Osteocyte (in vitro differentiated cells): Measurements from ENCODE around the gene RHEX. TPM values are rescaled to one million over a fixed set of nuclear protein-coding genes. Genes with fewer than 3 reads are reported as not detected.

Source experiments
- DNase-seq: peaks from one replicate; pipeline ENCODE4 v3.0.0; 2021; ENCODE audit warnings: mixed read lengths; ENCODE audit not compliant: unreplicated experiment; ENCODE audit errors: extremely low spot score
- H3K27ac Mint-ChIP-seq: one replicate; pipeline ENCODE4 v1.8.0; 2021; ENCODE audit warnings: mild to moderate bottlenecking, mixed read lengths; ENCODE audit not compliant: unreplicated experiment
- H3K27me3 Mint-ChIP-seq: one replicate; pipeline ENCODE4 v1.8.0; 2021; ENCODE audit warnings: mixed read lengths; ENCODE audit not compliant: unreplicated experiment
- H3K36me3 Mint-ChIP-seq: one replicate; pipeline ENCODE4 v1.8.0; 2021; ENCODE audit warnings: mixed read lengths; ENCODE audit not compliant: unreplicated experiment
- H3K4me1 Mint-ChIP-seq: one replicate; pipeline ENCODE4 v1.8.0; 2021; ENCODE audit warnings: mixed read lengths; ENCODE audit not compliant: unreplicated experiment
- H3K4me3 Mint-ChIP-seq: one replicate; pipeline ENCODE4 v1.8.0; 2021; ENCODE audit warnings: mild to moderate bottlenecking, moderate library complexity, mixed read lengths; ENCODE audit not compliant: unreplicated experiment
- H3K9me3 Mint-ChIP-seq: one replicate; pipeline ENCODE4 v1.8.0; 2021; ENCODE audit warnings: mixed read lengths; ENCODE audit not compliant: unreplicated experiment
- total RNA-seq: library from RNA; stranded (reverse); gene quantifications from 2 replicates; pipeline ENCODE4 v1.2.1, GENCODE V29; 2021
- TF ChIP-seq, protein P1 (sequence below): fragments of 200-600 bp; sonication (generic); IDR thresholded peaks from 2 replicates; pipeline ENCODE4 v1.5.0; 2021; ENCODE audit warnings: antibody characterized with exemption, mild to moderate bottlenecking, moderate library complexity

The RHEX gene
- total RNA-seq, 1 donor from 2014 or later, result not detected

DNA sequence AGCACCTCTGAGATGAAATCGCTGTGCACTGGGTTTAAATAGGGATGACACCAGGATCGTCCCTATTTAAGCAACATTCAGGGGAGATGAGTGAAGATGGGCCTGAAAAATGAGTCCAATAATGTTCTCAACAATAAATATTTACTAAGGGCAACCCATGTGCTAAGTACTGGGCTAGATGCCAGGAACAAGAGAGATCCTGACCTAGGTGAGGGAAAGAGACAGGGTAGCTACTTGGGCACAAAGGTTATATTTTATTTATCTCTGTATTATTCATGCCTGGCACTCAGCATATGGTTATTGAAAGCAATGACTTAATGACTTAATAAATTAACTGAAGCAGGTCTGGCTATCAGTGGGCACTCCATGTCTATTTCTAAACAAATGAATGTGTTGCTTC is 91.6 kb downstream of the RHEX start:
- TF ChIP-seq, protein P1, sequence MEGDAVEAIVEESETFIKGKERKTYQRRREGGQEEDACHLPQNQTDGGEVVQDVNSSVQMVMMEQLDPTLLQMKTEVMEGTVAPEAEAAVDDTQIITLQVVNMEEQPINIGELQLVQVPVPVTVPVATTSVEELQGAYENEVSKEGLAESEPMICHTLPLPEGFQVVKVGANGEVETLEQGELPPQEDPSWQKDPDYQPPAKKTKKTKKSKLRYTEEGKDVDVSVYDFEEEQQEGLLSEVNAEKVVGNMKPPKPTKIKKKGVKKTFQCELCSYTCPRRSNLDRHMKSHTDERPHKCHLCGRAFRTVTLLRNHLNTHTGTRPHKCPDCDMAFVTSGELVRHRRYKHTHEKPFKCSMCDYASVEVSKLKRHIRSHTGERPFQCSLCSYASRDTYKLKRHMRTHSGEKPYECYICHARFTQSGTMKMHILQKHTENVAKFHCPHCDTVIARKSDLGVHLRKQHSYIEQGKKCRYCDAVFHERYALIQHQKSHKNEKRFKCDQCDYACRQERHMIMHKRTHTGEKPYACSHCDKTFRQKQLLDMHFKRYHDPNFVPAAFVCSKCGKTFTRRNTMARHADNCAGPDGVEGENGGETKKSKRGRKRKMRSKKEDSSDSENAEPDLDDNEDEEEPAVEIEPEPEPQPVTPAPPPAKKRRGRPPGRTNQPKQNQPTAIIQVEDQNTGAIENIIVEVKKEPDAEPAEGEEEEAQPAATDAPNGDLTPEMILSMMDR, result no peak
- H3K27me3 Mint-ChIP-seq, result peaks cover 69% of the 10 kb centered on the region
- no peaks in the 10 kb centered on the region for H3K36me3 Mint-ChIP-seq
- no peaks in the 10 kb centered on the region for H3K9me3 Mint-ChIP-seq
- no peaks in the 10 kb centered on the region for H3K4me1 Mint-ChIP-seq
- no peak for DNase-seq
- no peak overlapping the region for H3K27ac Mint-ChIP-seq
- no peak overlapping the region for H3K4me3 Mint-ChIP-seq

DNA sequence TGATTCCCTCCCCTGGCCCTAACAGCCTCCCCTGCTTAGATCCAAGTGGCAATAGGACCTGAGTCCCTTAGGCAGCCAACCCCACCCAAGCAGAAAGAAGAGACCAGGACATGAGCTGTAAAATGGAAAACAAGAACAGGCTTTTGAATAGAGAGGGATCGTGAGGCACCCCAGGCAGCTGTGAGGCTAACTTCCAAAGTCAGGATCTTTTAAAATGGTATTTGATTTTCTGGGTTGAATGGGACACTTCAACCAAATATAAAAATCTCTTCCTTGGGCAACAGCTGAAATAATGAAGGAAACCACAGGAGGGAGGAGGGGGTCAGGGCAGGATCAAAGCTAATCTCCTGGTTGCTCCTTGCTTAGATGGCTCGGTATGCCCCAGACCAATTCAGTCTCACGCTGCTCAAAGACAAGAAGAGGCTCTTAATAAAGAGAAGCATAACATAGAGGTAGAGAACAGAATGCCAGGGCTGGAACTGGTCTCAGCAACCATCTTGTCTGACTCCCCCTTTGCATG is 92.9 kb downstream of the RHEX start:
- peaks cover 57% of the 10 kb centered on the region for H3K27me3 Mint-ChIP-seq
- H3K9me3 Mint-ChIP-seq, result no peaks in the 10 kb centered on the region
- H3K27ac Mint-ChIP-seq, result no peak overlapping the region
- no peak overlapping the region for H3K4me3 Mint-ChIP-seq
- no peaks in the 10 kb centered on the region for H3K36me3 Mint-ChIP-seq
- H3K4me1 Mint-ChIP-seq, result no peaks in the 10 kb centered on the region
- no peak for DNase-seq
- TF ChIP-seq, protein P1, result no peak

Other genes starting within 250 kb of the RHEX start
- 25.6 and 29.5 TPM in 2 replicates for gene SLC41A1, start 240.0 kb upstream of the RHEX start, total RNA-seq
- not detected in 2 replicates for gene PM20D1, start 203.0 kb upstream of the RHEX start, total RNA-seq
- not detected in 2 replicates for gene SLC26A9, start 109.7 kb upstream of the RHEX start, total RNA-seq
- gene RAB7B, start 49.8 kb upstream of the RHEX start, total RNA-seq, result 0.78 TPM in 2 replicates
- gene CTSE, start 29.3 kb upstream of the RHEX start, total RNA-seq, result not detected in 2 replicates
- gene AVPR1B, start 64.2 kb downstream of the RHEX start, total RNA-seq, result not detected in 2 replicates
- 3.2 and 4.3 TPM in 2 replicates for gene FAM72A, start 149.7 kb downstream of the RHEX start, total RNA-seq
- gene SRGAP2, start 150.4 kb downstream of the RHEX start, total RNA-seq, result 75.3 TPM in 2 replicates